ENCODE results near the gene CD96.

The CD96 gene

GRCh38 chr3:111650378-111651275, 108.6 kb downstream of the CD96 start:
- H3K9me3 ChIP-seq (ENCODE audit: severe bottlenecking), result no peaks in the 10 kb centered on the region
- no peaks in the 10 kb centered on the region for H3K27me3 ChIP-seq (ENCODE audit: insufficient read depth, poor library complexity, severe bottlenecking)
- no peak for TF ChIP-seq CTCF (IDR thresholded peaks at IDR 0.05; ENCODE audit: poor library complexity, severe bottlenecking)
- no peak for DNase-seq (ENCODE audit: low spot score)
- H3K4me1 ChIP-seq (ENCODE audit: insufficient read depth, poor library complexity, severe bottlenecking), result peaks cover 12% of the 10 kb centered on the region
- H3K36me3 ChIP-seq (ENCODE audit: low read depth), result no peaks in the 10 kb centered on the region
- H3K27ac ChIP-seq (ENCODE audit: poor library complexity, severe bottlenecking), result no peak overlapping the region
- no peak overlapping the region for H3K4me3 ChIP-seq (ENCODE audit: severe bottlenecking)
- ATAC-seq (ENCODE audit: low read depth), result no peak

GRCh38 chr3:111652492-111653180, 110.6 kb downstream of the CD96 start:
- no peak for TF ChIP-seq CTCF (IDR thresholded peaks at IDR 0.05; ENCODE audit: poor library complexity, severe bottlenecking)
- H3K4me1 ChIP-seq (ENCODE audit: insufficient read depth, poor library complexity, severe bottlenecking), result peaks cover 12% of the 10 kb centered on the region
- no peaks in the 10 kb centered on the region for H3K27me3 ChIP-seq (ENCODE audit: insufficient read depth, poor library complexity, severe bottlenecking)
- no peaks in the 10 kb centered on the region for H3K9me3 ChIP-seq (ENCODE audit: severe bottlenecking)
- DNase-seq (ENCODE audit: low spot score), result no peak
- ATAC-seq (ENCODE audit: low read depth), result no peak
- no peak overlapping the region for H3K27ac ChIP-seq (ENCODE audit: poor library complexity, severe bottlenecking)
- H3K4me3 ChIP-seq (ENCODE audit: severe bottlenecking), result no peak overlapping the region
- H3K36me3 ChIP-seq (ENCODE audit: low read depth), result no peaks in the 10 kb centered on the region

GRCh38 chr3:111653766-111654165, 111.8 kb downstream of the CD96 start:
- TF ChIP-seq CTCF (IDR thresholded peaks at IDR 0.05; ENCODE audit: poor library complexity, severe bottlenecking), result no peak
- H3K4me3 ChIP-seq (ENCODE audit: severe bottlenecking), result no peak overlapping the region
- H3K27me3 ChIP-seq (ENCODE audit: insufficient read depth, poor library complexity, severe bottlenecking), result no peaks in the 10 kb centered on the region
- H3K36me3 ChIP-seq (ENCODE audit: low read depth), result no peaks in the 10 kb centered on the region
- H3K4me1 ChIP-seq (ENCODE audit: insufficient read depth, poor library complexity, severe bottlenecking), result peaks cover 10% of the 10 kb centered on the region
- ATAC-seq (ENCODE audit: low read depth), result no peak
- no peak for DNase-seq (ENCODE audit: low spot score)
- no peak overlapping the region for H3K27ac ChIP-seq (ENCODE audit: poor library complexity, severe bottlenecking)
- H3K9me3 ChIP-seq (ENCODE audit: severe bottlenecking), result no peaks in the 10 kb centered on the region

GRCh38 chr3:111662012-111662411, 120.0 kb downstream of the CD96 start:
- DNase-seq (ENCODE audit: low spot score), result no peak
- Histone ChIP-seq H3K27me3 (ENCODE audit: insufficient read depth, poor library complexity, severe bottlenecking) (no peaks in the 10 kb centered on the region), H3K9me3 (ENCODE audit: severe bottlenecking) (peaks cover 7% of the 10 kb centered on the region), H3K36me3 (ENCODE audit: low read depth) (no peaks in the 10 kb centered on the region), H3K27ac (ENCODE audit: poor library complexity, severe bottlenecking) (no peak overlapping the region), H3K4me1 (ENCODE audit: insufficient read depth, poor library complexity, severe bottlenecking) (peaks cover 6% of the 10 kb centered on the region), H3K4me3 (ENCODE audit: severe bottlenecking) (no peak overlapping the region)
- no peak for ATAC-seq (ENCODE audit: low read depth)
- no peak for TF ChIP-seq CTCF (IDR thresholded peaks at IDR 0.05; ENCODE audit: poor library complexity, severe bottlenecking)
